ENCODE data around the gene SNUPN.

The SNUPN gene

GRCh38 chr15:75661100-75661755, 35.7 kb upstream of the SNUPN start:
- no peak for TF ChIP-seq CTCF (IDR thresholded peaks at IDR 0.05; ENCODE audit: borderline replicate concordance, control extremely low read depth, extremely low read depth, insufficient read depth, missing control alignments)
- in situ Hi-C loops (cut with MboI; ENCODE audit: low sequenced_read_pairs, unreplicated experiment) = no loop called here
- no peak for DNase-seq (ENCODE audit: low spot score)

GRCh38 chr15:75659928-75660645, 34.6 kb upstream of the SNUPN start:
- no peak for DNase-seq (ENCODE audit: low spot score)
- in situ Hi-C loops (cut with MboI; ENCODE audit: low sequenced_read_pairs, unreplicated experiment) = no loop called here
- TF ChIP-seq CTCF (IDR thresholded peaks at IDR 0.05; ENCODE audit: borderline replicate concordance, control extremely low read depth, extremely low read depth, insufficient read depth, missing control alignments) = no peak

GRCh38 chr15:75659141-75659771, 33.7 kb upstream of the SNUPN start:
- in situ Hi-C loops (cut with MboI; ENCODE audit: low sequenced_read_pairs, unreplicated experiment) = no loop called here
- no peak for TF ChIP-seq CTCF (IDR thresholded peaks at IDR 0.05; ENCODE audit: borderline replicate concordance, control extremely low read depth, extremely low read depth, insufficient read depth, missing control alignments)
- no peak for DNase-seq (ENCODE audit: low spot score)

- DNase-seq (ENCODE audit: low spot score) = no peak
- in situ Hi-C loops (cut with MboI; ENCODE audit: low sequenced_read_pairs, unreplicated experiment) = no loop called here
- TF ChIP-seq CTCF (IDR thresholded peaks at IDR 0.05; ENCODE audit: borderline replicate concordance, control extremely low read depth, extremely low read depth, insufficient read depth, missing control alignments) = no peak
These were observed 31.3 kb upstream of the SNUPN start for GRCh38 chr15:75656813-75657212.

GRCh38 chr15:75656331-75656730, 30.8 kb upstream of the SNUPN start:
- no peak for DNase-seq (ENCODE audit: low spot score)
- TF ChIP-seq CTCF (IDR thresholded peaks at IDR 0.05; ENCODE audit: borderline replicate concordance, control extremely low read depth, extremely low read depth, insufficient read depth, missing control alignments) = no peak
- in situ Hi-C loops (cut with MboI; ENCODE audit: low sequenced_read_pairs, unreplicated experiment) = no loop called here

- no peak for TF ChIP-seq CTCF (IDR thresholded peaks at IDR 0.05; ENCODE audit: borderline replicate concordance, control extremely low read depth, extremely low read depth, insufficient read depth, missing control alignments)
- no peak for DNase-seq (ENCODE audit: low spot score)
- in situ Hi-C loops (cut with MboI; ENCODE audit: low sequenced_read_pairs, unreplicated experiment) = no loop called here
These were observed 30.4 kb upstream of the SNUPN start for GRCh38 chr15:75655931-75656330.
